K562 (cell line): ENCODE data around the gene DDIT3. TPM values are rescaled to one million over a fixed set of nuclear protein-coding genes. Genes with fewer than 3 reads are reported as not detected.
A peak's percentile ranks its signal among the peaks of the same experiment; 100 is the strongest.

Experiments
- ATAC-seq: fragments of 200-7000 bp; cut with Tn5 transposase; 3 replicates; pipeline ENCODE4 v1.9.1; 2020; ENCODE audit warnings: moderate library complexity
- BruUV-seq: library from RNA; stranded (reverse); fragments of 400-500 nt; replicated peaks from 2 replicates; lab custom pipeline; 2021; lab: Mats Ljungman, UMichigan
- CTCF ChIA-PET: fragments of 300-600 bp; formaldehyde crosslinking; extraction: SDS; loops from one replicate; lab custom pipeline; 2021; ENCODE audit warnings: low intra/inter-chr PET ratio; lab: Yijun Ruan, JAX
- POLR2A ChIA-PET: fragments of 300-600, 350-650 bp; sonication (Branson Sonifier 250); formaldehyde crosslinking; extraction: SDS; loops from one replicate; lab custom pipeline; 2021; ENCODE audit warnings: antibody characterized with exemption, inconsistent platforms; lab: Yijun Ruan, JAX
- DNase-seq, 4 experiments: peaks; one replicate each; pipeline versions ENCODE4 v3.0.0 to v3.0.0-alpha.2; 2011 to 2018; ENCODE audit warnings: low spot score in 3 of 4, mixed read lengths in 3 of 4; ENCODE audit errors: extremely low read depth in 1 of 4
- FAIRE-seq: peaks from 2 replicates; lab custom pipeline; 2011; peaks lifted over from hg19 to GRCh38; lab: Jason Lieb, UNC
- H2AFZ ChIP-seq: 2 replicates; pipeline ENCODE4 v1.6.0; 2011; ENCODE audit warnings: low read depth, low read length, control low read depth, inconsistent platforms
- H3K27ac ChIP-seq: fragments of 200-600 bp; 3 replicates; pipeline ENCODE4 v1.8.0; 2011; ENCODE audit warnings: low read depth, mild to moderate bottlenecking, control low read depth, inconsistent platforms, low read length, moderate library complexity, mixed read lengths; ENCODE audit errors: extremely low read depth
- H3K27me3 ChIP-seq, 2 experiments: fragments of 300-600 bp in 1 of 2; 2 replicates in 1 of 2; 3 replicates in 1 of 2; pipeline versions ENCODE4 v1.6.0 to v1.8.0; 2011; ENCODE audit warnings: inconsistent platforms in 2 of 2, low read length in 2 of 2, mild to moderate bottlenecking in 1 of 2, mixed read lengths in 1 of 2, moderate library complexity in 1 of 2; ENCODE audit not compliant: control insufficient read depth in 2 of 2, insufficient read depth in 2 of 2
- H3K36me3 ChIP-seq: fragments of 300-600 bp; 3 replicates; pipeline ENCODE4 v1.8.0; 2011; ENCODE audit warnings: mild to moderate bottlenecking, low read length, inconsistent platforms; ENCODE audit not compliant: control insufficient read depth, insufficient read depth
- H3K4me1 ChIP-seq, 2 experiments: fragments of 200-600 bp in 1 of 2; replicated peaks in 1 of 2; 2 replicates in 1 of 2; 3 replicates in 1 of 2; pipeline versions ENCODE4 v1.5.1 to v1.8.0; 2011; ENCODE audit warnings: inconsistent platforms in 2 of 2, low read length in 2 of 2, mild to moderate bottlenecking in 1 of 2, mixed read lengths in 1 of 2, moderate library complexity in 1 of 2; ENCODE audit not compliant: control insufficient read depth in 2 of 2, insufficient read depth in 2 of 2
- H3K4me2 ChIP-seq: 2 replicates; pipeline ENCODE4 v1.6.1; 2011; ENCODE audit warnings: low read length, control low read depth, inconsistent platforms, mixed read lengths; ENCODE audit not compliant: insufficient read depth
- H3K4me3 ChIP-seq: fragments of 200-600 bp; sonication (generic), shearing (Covaris generic); 2 replicates; pipeline ENCODE4 v1.5.1; 2016; ENCODE audit warnings: control low read depth, inconsistent platforms
- H3K79me2 ChIP-seq: fragments of 200-600 bp; 3 replicates; pipeline ENCODE4 v1.8.0; 2011; ENCODE audit warnings: low read length, inconsistent platforms; ENCODE audit not compliant: control insufficient read depth, insufficient read depth
- H3K9ac ChIP-seq, 2 experiments: 2 replicates each; pipeline versions ENCODE4 v1.6.0 to v1.6.1; 2011; ENCODE audit warnings: low read depth in 2 of 2, low read length in 2 of 2, control low read depth in 1 of 2, inconsistent platforms in 1 of 2, mild to moderate bottlenecking in 1 of 2, mixed read lengths in 1 of 2; ENCODE audit not compliant: insufficient read depth in 1 of 2
- H3K9me1 ChIP-seq: one replicate; pipeline ENCODE4 v1.6.0; 2011; ENCODE audit warnings: inconsistent platforms, mild to moderate bottlenecking, low read length, moderate library complexity; ENCODE audit not compliant: control insufficient read depth, insufficient read depth
- H3K9me3 ChIP-seq: replicated peaks from 2 replicates; pipeline ENCODE4 v1.5.1; 2011; ENCODE audit warnings: low read depth, low read length, inconsistent platforms; ENCODE audit not compliant: control insufficient read depth, insufficient read depth
- H4K20me1 ChIP-seq: replicated peaks from 2 replicates; pipeline ENCODE4 v1.6.1; 2011; ENCODE audit warnings: low read length, inconsistent platforms, mixed read lengths; ENCODE audit not compliant: control insufficient read depth, insufficient read depth
- CREB3L1 ChIP-seq: fragments of 450-650 bp; IDR thresholded peaks from 2 replicates; pipeline ENCODE4 v1.6.1; 2014; ENCODE audit warnings: low read depth, mild to moderate bottlenecking, moderate library complexity, borderline replicate concordance
- ELF4 ChIP-seq: fragments of 450-650 bp; formaldehyde crosslinking; IDR thresholded peaks from 2 replicates; pipeline ENCODE4 v1.4.0; 2022; ENCODE audit warnings: missing genetic modification characterization
- POLR2A ChIP-seq: fragments of 450-650 bp; conservative IDR thresholded peaks from 2 replicates; pipeline ENCODE4 v1.6.1; 2016
- POLR2B ChIP-seq: fragments of 450-650 bp; IDR thresholded peaks from 2 replicates; pipeline ENCODE4 v1.6.1; 2018; ENCODE audit warnings: low read depth; ENCODE audit not compliant: partially characterized antibody
- RAD21 ChIP-seq, 2 experiments: fragments of 250-450 bp in 1 of 2; fragments of 450-650 bp in 1 of 2; sonication (Bioruptor Pico) in 1 of 2; formaldehyde crosslinking in 1 of 2; IDR thresholded peaks in 1 of 2; conservative IDR thresholded peaks in 1 of 2; 2 replicates each; pipeline versions ENCODE4 v1.4.0 to v1.8.0; 2020 to 2022; ENCODE audit warnings: mild to moderate bottlenecking in 2 of 2, moderate library complexity in 1 of 2
- TAL1 ChIP-seq: fragments of 450-650 bp; IDR thresholded peaks from 2 replicates; pipeline ENCODE4 v1.6.1; 2016; ENCODE audit warnings: mild to moderate bottlenecking
- WGBS: fragments of 100-300 bp; shearing (Covaris generic); methylation state at CpG from one replicate; pipeline ENCODE4 v1.1.6; 2016; ENCODE audit warnings: low coverage, mixed read lengths; ENCODE audit not compliant: insufficient coverage; ENCODE audit errors: missing lambda C conversion rate; 5-methylcytosine and 5-hydroxymethylcytosine counted together
- in situ Hi-C: fragments of 300-500 bp; cut with MboI; formaldehyde crosslinking; loops from 4 replicates; pipeline ENCODE4 v1.15.0; 2018; ENCODE audit warnings: inconsistent platforms, mixed read lengths
- intact Hi-C: fragments of 100-400 bp; cut with micrococcal nuclease; formaldehyde crosslinking; loops from 2 replicates; pipeline ENCODE4 v1.14.2; 2022
- polyA plus RNA-seq, 8 experiments: library from polyadenylated mRNA; depleted of rRNA in 4 of 8; stranded (reverse) in 5 of 8; unstranded in 3 of 8; fragments of >200 nt; fragmentation: Nextera tagmentation in 2 of 8; fragmentation: Illumina TruSeq in 1 of 8; extraction: Ambion mirVana in 2 of 8; extraction: Trizol in 1 of 8; gene quantifications; 2 replicates each; pipeline versions ENCODE4 v1.2.1 to v1.2.3, GENCODE V29; 2011 to 2014; ENCODE audit warnings: inconsistent platforms in 1 of 8, missing spikeins in 1 of 8
- total RNA-seq, 7 experiments: library from RNA; depleted of rRNA in 6 of 7; stranded (reverse); fragments of >200 nt in 6 of 7; fragmentation: Illumina TruSeq in 2 of 7; extraction: Trizol in 2 of 7; gene quantifications; 2 replicates each; pipeline versions ENCODE4 v1.2.1 to v1.2.3, GENCODE V29; 2011 to 2021; ENCODE audit warnings: low replicate concordance in 1 of 7

The DDIT3 gene
- total and polyA plus RNA-seq, 9 of the 15 experiments (the other 6 are each of a cell fraction or from before 2014, with no cell fraction given) = 59.1 to 272 (median 89.9) TPM

GRCh38 chr12:57513266-57513665 lies 7.0 kb downstream of the DDIT3 start:
- BruUV-seq = no TSS peak
- Histone ChIP-seq H3K4me1 (peaks cover 0 to 17% of the 10 kb centered on the region in 2 experiments; a peak in 4 of 5 replicates), H3K27me3 (no peaks in the 10 kb centered on the region), H4K20me1 (peaks cover 32% of the 10 kb centered on the region), H3K4me2 (no peak overlapping the region), H2AFZ (no peak overlapping the region), H3K9me3 (no peaks in the 10 kb centered on the region), H3K27ac (no peak overlapping the region), H3K9ac (no peak overlapping the region), H3K79me2 (peaks cover 20% of the 10 kb centered on the region), H3K9me1 (peaks cover 7% of the 10 kb centered on the region), H3K4me3 (no peak overlapping the region), H3K36me3 (peaks cover 86% of the 10 kb centered on the region)
- TF ChIP-seq TAL1 (no peak), POLR2B (peak; percentile 15), POLR2A (peak; percentile 12; the same call in 1 of the 2 replicates), RAD21 (CRISPR knock-in tag; conservative IDR thresholded peaks at IDR 0.05 in 1 of 2, IDR thresholded peaks at IDR 0.05 in 1 of 2) (no peak), ELF4 (CRISPR knock-in tag) (0 out of 2 replicates have a peak, but pooled peaks have one; percentile 10), CREB3L1 (no peak)
- no peak for ATAC-seq
- DNase-seq = no peak
- no peak for FAIRE-seq
- ChIA-PET CTCF (no interaction called here), POLR2A (interaction anchor here (0.6 to 10.1 kb wide), 4 partner anchors 9 to 237 kb away, joined by 3 to 184 read pairs (median 4); no protein-coding TSS in a partner anchor)
- intact Hi-C loops (no loop called here), in situ Hi-C loops (no loop called here)
- WGBS = 91% methylated on average over 5 of the region's 5 CpGs
